GM12872 (cell line): ENCODE results near the gene DKK1.

ENCODE experiments used
- TF ChIP-seq, protein P1 (sequence below): IDR thresholded peaks from 3 replicates; pipeline ENCODE4 v1.5.1; 2011; ENCODE audit warnings: low read depth, mild to moderate bottlenecking, low read length, moderate library complexity; ENCODE audit not compliant: insufficient read depth

DKK1 gene

DNA sequence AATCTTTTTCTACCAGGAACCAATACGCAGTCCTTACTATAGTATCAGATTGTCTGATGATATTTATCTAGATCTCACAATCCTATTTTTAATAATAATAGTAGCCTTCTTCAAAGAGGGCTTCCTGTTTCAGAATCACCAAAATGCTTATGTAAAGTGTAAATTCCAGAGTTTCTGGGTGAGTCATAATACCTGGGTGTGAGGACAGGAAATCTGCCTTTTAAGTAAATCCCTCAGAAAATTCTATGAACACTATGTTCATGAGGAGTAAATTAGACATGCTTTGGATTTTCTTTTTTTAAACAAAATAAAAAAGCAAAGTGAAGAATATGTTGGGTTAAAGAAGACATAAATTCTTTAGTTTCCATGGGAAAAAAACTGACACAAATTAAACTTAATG is 20.5 kb downstream of the DKK1 start:
- TF ChIP-seq, protein P1, sequence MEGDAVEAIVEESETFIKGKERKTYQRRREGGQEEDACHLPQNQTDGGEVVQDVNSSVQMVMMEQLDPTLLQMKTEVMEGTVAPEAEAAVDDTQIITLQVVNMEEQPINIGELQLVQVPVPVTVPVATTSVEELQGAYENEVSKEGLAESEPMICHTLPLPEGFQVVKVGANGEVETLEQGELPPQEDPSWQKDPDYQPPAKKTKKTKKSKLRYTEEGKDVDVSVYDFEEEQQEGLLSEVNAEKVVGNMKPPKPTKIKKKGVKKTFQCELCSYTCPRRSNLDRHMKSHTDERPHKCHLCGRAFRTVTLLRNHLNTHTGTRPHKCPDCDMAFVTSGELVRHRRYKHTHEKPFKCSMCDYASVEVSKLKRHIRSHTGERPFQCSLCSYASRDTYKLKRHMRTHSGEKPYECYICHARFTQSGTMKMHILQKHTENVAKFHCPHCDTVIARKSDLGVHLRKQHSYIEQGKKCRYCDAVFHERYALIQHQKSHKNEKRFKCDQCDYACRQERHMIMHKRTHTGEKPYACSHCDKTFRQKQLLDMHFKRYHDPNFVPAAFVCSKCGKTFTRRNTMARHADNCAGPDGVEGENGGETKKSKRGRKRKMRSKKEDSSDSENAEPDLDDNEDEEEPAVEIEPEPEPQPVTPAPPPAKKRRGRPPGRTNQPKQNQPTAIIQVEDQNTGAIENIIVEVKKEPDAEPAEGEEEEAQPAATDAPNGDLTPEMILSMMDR, result no peak

GRCh38 chr10:52335665-52336064 is 21.6 kb downstream of the DKK1 start:
- TF ChIP-seq, protein P1, result no peak

DNA sequence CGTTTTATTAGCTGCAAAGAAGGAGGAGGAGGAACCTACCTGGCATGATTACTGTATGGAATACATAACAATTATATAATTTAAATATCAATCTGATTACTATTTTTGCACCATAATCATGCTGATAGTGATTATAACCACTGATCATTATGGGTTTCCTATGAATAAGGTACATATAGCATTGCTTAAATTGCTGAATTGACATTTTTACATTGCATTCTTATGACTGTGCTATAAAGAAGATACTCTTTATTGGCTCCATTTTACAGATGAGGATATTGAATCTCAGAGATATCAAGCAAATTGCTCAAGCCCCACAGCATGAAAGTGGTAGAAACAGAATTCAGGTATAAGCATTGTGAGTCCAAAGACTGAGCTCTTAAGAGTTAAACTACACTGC is 23.1 kb downstream of the DKK1 start:
- TF ChIP-seq, protein P1, result no peak

GRCh38 chr10:52343439-52343838 is 29.4 kb downstream of the DKK1 start:
- TF ChIP-seq, protein P1, result no peak

GRCh38 chr10:52346394-52347326 is 32.6 kb downstream of the DKK1 start:
- TF ChIP-seq, protein P1, result no peak

DNA sequence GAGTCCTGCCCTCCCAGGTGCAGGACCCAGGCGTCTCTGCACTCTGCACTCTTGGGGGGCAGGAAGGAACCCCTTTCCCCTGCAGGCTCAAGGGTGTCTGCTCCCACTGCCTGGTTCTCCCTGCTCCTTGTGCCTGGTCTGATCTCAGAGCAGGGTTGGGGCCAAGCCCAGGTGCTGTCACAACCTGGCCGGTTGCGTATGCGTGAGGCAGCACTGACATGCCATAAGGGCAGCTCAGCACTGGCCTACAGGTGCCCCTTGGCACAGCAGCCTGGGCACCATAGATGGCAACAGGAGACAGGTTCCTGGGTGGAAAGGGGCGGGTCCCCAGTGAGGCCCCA is 33.2 kb downstream of the DKK1 start:
- TF ChIP-seq, protein P1, result no peak

DNA sequence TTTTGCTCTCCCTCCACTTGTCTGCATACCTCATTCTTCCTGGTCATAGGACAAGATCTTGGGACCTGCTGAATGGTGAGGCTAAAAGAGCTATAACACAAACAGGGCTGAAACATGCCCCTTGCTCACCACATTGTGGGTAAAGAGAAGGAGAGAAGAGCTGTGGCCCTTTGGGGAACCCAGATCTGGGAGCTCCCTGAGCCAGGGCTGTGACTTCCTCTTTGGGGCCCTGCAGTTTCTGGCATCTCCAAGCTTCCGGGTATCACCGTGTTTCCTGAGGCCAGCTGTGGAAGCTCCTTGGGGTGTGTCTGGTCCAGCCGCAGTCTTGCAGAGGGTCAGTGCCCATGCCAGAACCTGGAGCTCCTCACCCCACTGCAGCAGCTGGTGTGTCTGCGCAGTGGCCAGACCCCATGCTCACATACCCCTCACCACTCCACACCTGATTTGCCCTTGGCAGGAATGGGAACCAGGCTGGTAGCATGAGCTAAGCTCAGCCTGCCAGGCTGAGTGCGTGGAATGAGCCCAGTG is 34.0 kb downstream of the DKK1 start:
- TF ChIP-seq, protein P1, result no peak
